Stimulated activated CD4-positive, alpha-beta T cell treated with anti-CD3 and anti-CD28 coated beads, Interleukin-1b, Interleukin-23, amount 100 ng/mL, for 4 hours (primary cell): ENCODE data around the gene COX6B2.

Experiments used
- DNase-seq, 2 donors: peaks; one replicate each; pipeline ENCODE4 v3.0.0-alpha.2; 2020; ENCODE audit warnings: low read depth in 2 of 2

The COX6B2 gene

GRCh38 chr19:55312621-55313512 is 41.7 kb downstream of the COX6B2 start:
- DNase-seq, result no peak

GRCh38 chr19:55311797-55312196 is 42.7 kb downstream of the COX6B2 start:
- DNase-seq, result no peak

GRCh38 chr19:55311397-55311796 is 43.1 kb downstream of the COX6B2 start:
- DNase-seq, result no peak

GRCh38 chr19:55310498-55310897 is 44.0 kb downstream of the COX6B2 start:
- no peak for DNase-seq

- no peak for DNase-seq
Observed at GRCh38 chr19:55309448-55309847, 45.1 kb downstream of the COX6B2 start.

- no peak for DNase-seq
Observed at GRCh38 chr19:55308281-55308680, 46.2 kb downstream of the COX6B2 start.

GRCh38 chr19:55306712-55307111 is 47.8 kb downstream of the COX6B2 start:
- DNase-seq, result no peak

GRCh38 chr19:55305983-55306562 is 48.4 kb downstream of the COX6B2 start:
- DNase-seq, result no peak

GRCh38 chr19:55305491-55305890 is 49.0 kb downstream of the COX6B2 start:
- peak; percentile 34 to 38 for DNase-seq

GRCh38 chr19:55304980-55305379 is 49.5 kb downstream of the COX6B2 start:
- DNase-seq, result no peak

GRCh38 chr19:55304279-55304978 is 50.1 kb downstream of the COX6B2 start:
- DNase-seq, result no peak

- DNase-seq, result no peak
Observed at GRCh38 chr19:55303477-55303876, 51.0 kb downstream of the COX6B2 start.

- DNase-seq, result no peak
Observed at GRCh38 chr19:55302318-55302703, 52.2 kb downstream of the COX6B2 start.

GRCh38 chr19:55301459-55302317 is 52.8 kb downstream of the COX6B2 start:
- DNase-seq, result peak; percentile 97 to 98

GRCh38 chr19:55300886-55301458 is 53.5 kb downstream of the COX6B2 start:
- DNase-seq, result no peak

GRCh38 chr19:55299991-55300390 is 54.5 kb downstream of the COX6B2 start:
- no peak for DNase-seq
